Endodermal cell (in vitro differentiated cells): ENCODE data around the gene DUOXA1. TPM values are rescaled to one million over a fixed set of nuclear protein-coding genes. Genes with fewer than 3 reads are reported as not detected.

Experiments
- DNase-seq: peaks from one replicate; pipeline ENCODE4 v3.0.0-alpha.2; 2017
- H3K27ac ChIP-seq: 2 replicates; pipeline ENCODE4 v1.5.1; 2013; ENCODE audit warnings: mild to moderate bottlenecking, low read depth, low read length, moderate library complexity
- H3K27me3 ChIP-seq: 2 replicates; pipeline ENCODE4 v1.6.1; 2013; ENCODE audit warnings: mild to moderate bottlenecking, low read length, moderate library complexity; ENCODE audit not compliant: insufficient read depth, control insufficient read depth, poor library complexity, severe bottlenecking
- H3K36me3 ChIP-seq: 2 replicates; pipeline ENCODE4 v1.7.0; 2013; ENCODE audit warnings: mild to moderate bottlenecking, low read length, moderate library complexity; ENCODE audit not compliant: control insufficient read depth, insufficient read depth
- H3K4me1 ChIP-seq: one replicate; pipeline ENCODE4 v1.7.0; 2013; ENCODE audit warnings: low read length; ENCODE audit not compliant: control insufficient read depth, insufficient read depth
- H3K4me3 ChIP-seq: 2 replicates; pipeline ENCODE4 v1.5.1; 2013; ENCODE audit warnings: mild to moderate bottlenecking, low read length, moderate library complexity
- H3K9ac ChIP-seq: 2 replicates; pipeline ENCODE4 v1.6.1; 2013; ENCODE audit warnings: mild to moderate bottlenecking, low read length, moderate library complexity; ENCODE audit not compliant: poor library complexity, severe bottlenecking; ENCODE audit errors: extremely low read depth
- H3K9me3 ChIP-seq: 2 replicates; pipeline ENCODE4 v1.6.1; 2013; ENCODE audit warnings: mild to moderate bottlenecking, low read length, moderate library complexity; ENCODE audit not compliant: control insufficient read depth
- H3K27ac Mint-ChIP-seq: 2 replicates; pipeline ENCODE4 v1.8.0; 2020; ENCODE audit warnings: mixed read lengths
- H3K27me3 Mint-ChIP-seq: 2 replicates; pipeline ENCODE4 v1.8.0; 2021; ENCODE audit warnings: mild to moderate bottlenecking, mixed read lengths; ENCODE audit not compliant: insufficient read depth
- H3K36me3 Mint-ChIP-seq: 2 replicates; pipeline ENCODE4 v1.8.0; 2020; ENCODE audit warnings: low read depth, mixed read lengths
- H3K4me1 Mint-ChIP-seq: 2 replicates; pipeline ENCODE4 v1.8.0; 2020; ENCODE audit warnings: mixed read lengths
- H3K4me3 Mint-ChIP-seq: 2 replicates; pipeline ENCODE4 v1.8.0; 2020; ENCODE audit warnings: mild to moderate bottlenecking, moderate library complexity, mixed read lengths
- H3K9me3 Mint-ChIP-seq: 2 replicates; pipeline ENCODE4 v1.8.0; 2020; ENCODE audit warnings: mild to moderate bottlenecking, mixed read lengths
- CTCF ChIP-seq: fragments of 200-600 bp; sonication (generic); conservative IDR thresholded peaks from 2 replicates; pipeline ENCODE4 v1.5.0; 2021; ENCODE audit warnings: antibody characterized with exemption, mild to moderate bottlenecking
- WGBS, 2 experiments: methylation state at CpG; one replicate each; pipeline versions ENCODE4 v1.1.5 to v1.1.7; 2013; ENCODE audit warnings: missing lambda C conversion rate in 2 of 2, mixed read lengths in 1 of 2; ENCODE audit not compliant: insufficient coverage in 1 of 2, insufficient read length in 1 of 2; 5-methylcytosine and 5-hydroxymethylcytosine counted together
- total RNA-seq, 2 donors: library from RNA; stranded (reverse); fragmentation: NEBNext Ultra II Directional in 1 of 2; extraction: Animal tissue kit (Norgen Biotek cat#: 25700) in 1 of 2; gene quantifications; 2 replicates in 1 of 2; 3 replicates in 1 of 2; pipeline ENCODE4 v1.2.1, GENCODE V29; 2021

DUOXA1 gene
- total RNA-seq, 2 donors from 2014 or later = 0.86 to 0.99 TPM

GRCh38 chr15:45110256-45110820 lies 19.3 kb downstream of the DUOXA1 start:
- H3K36me3 Mint-ChIP-seq = no peaks in the 10 kb centered on the region
- H3K27me3 Mint-ChIP-seq = peaks cover 80% of the 10 kb centered on the region
- Histone ChIP-seq H3K9ac (no peak overlapping the region), H3K4me3 (no peak overlapping the region), H3K9me3 (no peaks in the 10 kb centered on the region), H3K36me3 (no peaks in the 10 kb centered on the region), H3K4me1 (no peaks in the 10 kb centered on the region), H3K27ac (no peak overlapping the region), H3K27me3 (peaks cover 91% of the 10 kb centered on the region)
- no peak overlapping the region for H3K4me3 Mint-ChIP-seq
- DNase-seq = no peak
- no peak overlapping the region for H3K27ac Mint-ChIP-seq
- H3K9me3 Mint-ChIP-seq = no peaks in the 10 kb centered on the region
- H3K4me1 Mint-ChIP-seq = peaks cover 16% of the 10 kb centered on the region
- TF ChIP-seq CTCF = peak; percentile 55
- WGBS, 2 experiments = 84 to 89% methylated on average over 6 to 10 of the region's 11 CpGs

DNA sequence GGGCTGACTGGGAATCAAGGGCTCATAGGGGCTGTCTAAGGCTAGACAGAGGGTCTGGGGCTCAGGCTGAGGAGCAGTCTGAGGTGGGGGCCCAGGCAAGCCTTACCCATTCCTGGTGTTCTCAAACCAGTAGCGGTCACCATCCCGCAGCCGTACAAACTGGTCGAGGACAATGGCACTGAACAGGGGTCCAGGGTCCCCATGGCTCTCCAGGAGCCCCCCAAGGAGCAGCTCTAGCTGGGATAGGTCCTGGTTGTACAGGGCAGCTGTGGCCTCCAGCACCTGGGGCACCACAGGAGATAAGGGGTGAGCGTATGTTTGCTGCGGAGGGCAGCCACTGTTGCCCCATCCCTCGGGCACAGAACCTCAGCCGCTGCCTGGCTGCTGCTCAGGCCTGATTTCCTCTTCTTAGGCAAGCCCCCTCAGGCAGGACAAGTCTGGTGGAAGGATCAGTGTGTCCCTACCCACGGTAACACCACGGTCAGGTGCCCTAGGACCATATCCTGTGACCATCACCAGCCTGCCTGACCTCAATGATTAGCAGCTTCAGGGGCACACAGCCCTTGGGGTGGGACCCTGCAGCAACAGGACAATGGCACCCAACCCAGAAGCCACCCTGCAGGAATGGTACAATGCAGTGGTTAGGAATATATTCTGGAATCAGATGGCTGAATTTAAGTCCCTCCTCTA lies 21.6 kb downstream of the DUOXA1 start:
- peaks cover 68% of the 10 kb centered on the region for H3K27me3 ChIP-seq
- no peaks in the 10 kb centered on the region for H3K9me3 Mint-ChIP-seq
- H3K4me1 Mint-ChIP-seq = peaks cover 9% of the 10 kb centered on the region
- no peak for DNase-seq
- H3K27me3 Mint-ChIP-seq = peaks cover 71% of the 10 kb centered on the region
- no peak overlapping the region for H3K4me3 Mint-ChIP-seq
- TF ChIP-seq CTCF = no peak
- H3K27ac Mint-ChIP-seq = no peak overlapping the region
- 92 to 100% methylated on average over 4 to 10 of the region's 10 CpGs for WGBS, 2 experiments
- H3K27ac ChIP-seq = no peak overlapping the region
- no peaks in the 10 kb centered on the region for H3K36me3 Mint-ChIP-seq
- H3K9me3 ChIP-seq = no peaks in the 10 kb centered on the region
- H3K9ac ChIP-seq = no peak overlapping the region
- no peaks in the 10 kb centered on the region for H3K4me1 ChIP-seq
- no peak overlapping the region for H3K4me3 ChIP-seq
- no peaks in the 10 kb centered on the region for H3K36me3 ChIP-seq

DNA sequence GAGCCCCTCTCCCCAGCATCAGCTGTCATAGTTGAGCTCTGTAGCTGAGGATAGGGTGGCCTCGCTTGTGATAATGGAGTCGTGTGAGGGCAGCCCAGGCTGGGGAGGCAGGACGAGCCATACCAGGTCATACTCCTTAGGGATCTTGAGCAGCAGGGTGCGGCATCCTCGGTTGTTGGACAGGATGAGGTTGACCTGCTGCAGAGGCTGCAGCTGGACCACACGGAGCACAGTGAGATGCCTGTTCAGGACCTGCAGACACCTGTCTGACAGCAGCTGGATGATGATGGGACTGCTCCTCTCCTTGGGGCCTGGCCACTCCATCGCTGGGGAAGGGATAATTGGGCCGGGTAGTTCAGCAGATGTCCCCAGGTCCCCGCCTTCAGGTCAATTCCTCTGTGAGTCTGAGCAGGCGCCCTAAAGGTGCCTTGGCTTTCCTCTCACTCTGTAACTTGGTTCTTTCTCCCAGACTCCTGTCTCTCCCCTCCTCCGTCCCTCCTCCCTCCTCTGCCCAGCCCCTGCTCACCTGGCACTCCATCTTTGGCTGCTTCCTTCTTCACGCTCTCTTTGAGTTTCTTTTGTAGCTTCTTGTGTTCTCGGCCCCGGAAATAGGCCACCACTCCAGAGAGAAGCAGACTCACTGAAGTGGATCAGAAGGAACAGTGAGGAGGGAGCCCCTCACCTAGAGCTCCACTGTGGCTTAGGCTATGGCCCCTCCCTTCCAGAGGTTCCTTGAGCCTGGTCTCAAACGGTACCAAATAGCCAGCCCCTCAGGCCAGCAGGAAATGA lies 23.5 kb downstream of the DUOXA1 start:
- no peak overlapping the region for H3K9ac ChIP-seq
- Mint-ChIP-seq H3K4me3 (no peak overlapping the region), H3K4me1 (peaks cover 3% of the 10 kb centered on the region), H3K27ac (no peak overlapping the region), H3K36me3 (no peaks in the 10 kb centered on the region), H3K9me3 (no peaks in the 10 kb centered on the region), H3K27me3 (peaks cover 54% of the 10 kb centered on the region)
- H3K4me3 ChIP-seq = no peak overlapping the region
- H3K9me3 ChIP-seq = no peaks in the 10 kb centered on the region
- no peaks in the 10 kb centered on the region for H3K36me3 ChIP-seq
- no peak overlapping the region for H3K27ac ChIP-seq
- no peak for DNase-seq
- H3K4me1 ChIP-seq = no peaks in the 10 kb centered on the region
- WGBS, 2 experiments = 86 to 91% methylated on average over 7 to 15 of the region's 15 CpGs
- TF ChIP-seq CTCF = no peak
- peaks cover 57% of the 10 kb centered on the region for H3K27me3 ChIP-seq
